ENCODE results near the gene CYLD.

Gene CYLD

DNA sequence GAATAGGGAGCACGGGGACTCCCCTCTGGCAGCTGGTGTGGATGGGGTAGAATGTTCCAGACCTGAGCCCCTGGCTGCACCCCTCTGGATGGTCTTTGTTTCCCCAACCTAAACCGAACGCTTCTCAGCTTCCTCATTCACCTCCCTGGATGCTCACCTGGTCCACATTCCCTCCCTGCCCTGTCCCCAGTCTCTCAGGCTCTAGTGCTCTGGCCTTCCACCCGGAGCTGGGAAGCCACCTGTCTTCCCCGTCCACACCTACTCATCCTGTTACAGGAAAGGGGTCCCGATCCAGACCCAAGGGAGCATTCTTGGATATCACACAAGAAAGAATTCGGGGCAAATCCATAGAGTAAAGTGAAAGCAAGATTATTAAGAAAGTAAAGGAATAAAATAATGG, 73.5 kb downstream of the CYLD start:
- H3K79me2 ChIP-seq (ENCODE audit: insufficient read depth, low read length): no peaks in the 10 kb centered on the region
- peaks cover 5% of the 10 kb centered on the region for H3K27me3 ChIP-seq (ENCODE audit: insufficient read depth, low read length, poor library complexity)
- ATAC-seq (ENCODE audit: insufficient read depth, low read depth) (no peak), DNase-seq (no peak)
- no peaks in the 10 kb centered on the region for H4K20me1 ChIP-seq (ENCODE audit: insufficient read depth, low read length)
- H3K36me3 ChIP-seq (ENCODE audit: insufficient read depth, low read length): no peaks in the 10 kb centered on the region
- no peak overlapping the region for H3K27ac ChIP-seq (ENCODE audit: low read length)
- H2AFZ ChIP-seq (ENCODE audit: low read depth, low read length): no peak overlapping the region
- H3K4me1 ChIP-seq (ENCODE audit: insufficient read depth, low read length): no peaks in the 10 kb centered on the region
- no peak overlapping the region for H3K9ac ChIP-seq (ENCODE audit: low read depth, low read length)
- H3K9me3 ChIP-seq (ENCODE audit: insufficient read depth, low read length, severe bottlenecking): no peaks in the 10 kb centered on the region
- TF ChIP-seq, protein P1, sequence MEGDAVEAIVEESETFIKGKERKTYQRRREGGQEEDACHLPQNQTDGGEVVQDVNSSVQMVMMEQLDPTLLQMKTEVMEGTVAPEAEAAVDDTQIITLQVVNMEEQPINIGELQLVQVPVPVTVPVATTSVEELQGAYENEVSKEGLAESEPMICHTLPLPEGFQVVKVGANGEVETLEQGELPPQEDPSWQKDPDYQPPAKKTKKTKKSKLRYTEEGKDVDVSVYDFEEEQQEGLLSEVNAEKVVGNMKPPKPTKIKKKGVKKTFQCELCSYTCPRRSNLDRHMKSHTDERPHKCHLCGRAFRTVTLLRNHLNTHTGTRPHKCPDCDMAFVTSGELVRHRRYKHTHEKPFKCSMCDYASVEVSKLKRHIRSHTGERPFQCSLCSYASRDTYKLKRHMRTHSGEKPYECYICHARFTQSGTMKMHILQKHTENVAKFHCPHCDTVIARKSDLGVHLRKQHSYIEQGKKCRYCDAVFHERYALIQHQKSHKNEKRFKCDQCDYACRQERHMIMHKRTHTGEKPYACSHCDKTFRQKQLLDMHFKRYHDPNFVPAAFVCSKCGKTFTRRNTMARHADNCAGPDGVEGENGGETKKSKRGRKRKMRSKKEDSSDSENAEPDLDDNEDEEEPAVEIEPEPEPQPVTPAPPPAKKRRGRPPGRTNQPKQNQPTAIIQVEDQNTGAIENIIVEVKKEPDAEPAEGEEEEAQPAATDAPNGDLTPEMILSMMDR (IDR thresholded peaks at IDR 0.05; ENCODE audit: borderline replicate concordance, extremely low read depth, low read length, poor library complexity, severe bottlenecking): no peak
- TF ChIP-seq EZH2 (IDR thresholded peaks at IDR 0.05; ENCODE audit: borderline replicate concordance, low read depth, low read length, severe bottlenecking): no peak
- H3K4me2 ChIP-seq (ENCODE audit: insufficient read depth, low read length): no peak overlapping the region
- no peak overlapping the region for H3K4me3 ChIP-seq (ENCODE audit: low read depth in 1 of 2, low read length in 2 of 2)

DNA sequence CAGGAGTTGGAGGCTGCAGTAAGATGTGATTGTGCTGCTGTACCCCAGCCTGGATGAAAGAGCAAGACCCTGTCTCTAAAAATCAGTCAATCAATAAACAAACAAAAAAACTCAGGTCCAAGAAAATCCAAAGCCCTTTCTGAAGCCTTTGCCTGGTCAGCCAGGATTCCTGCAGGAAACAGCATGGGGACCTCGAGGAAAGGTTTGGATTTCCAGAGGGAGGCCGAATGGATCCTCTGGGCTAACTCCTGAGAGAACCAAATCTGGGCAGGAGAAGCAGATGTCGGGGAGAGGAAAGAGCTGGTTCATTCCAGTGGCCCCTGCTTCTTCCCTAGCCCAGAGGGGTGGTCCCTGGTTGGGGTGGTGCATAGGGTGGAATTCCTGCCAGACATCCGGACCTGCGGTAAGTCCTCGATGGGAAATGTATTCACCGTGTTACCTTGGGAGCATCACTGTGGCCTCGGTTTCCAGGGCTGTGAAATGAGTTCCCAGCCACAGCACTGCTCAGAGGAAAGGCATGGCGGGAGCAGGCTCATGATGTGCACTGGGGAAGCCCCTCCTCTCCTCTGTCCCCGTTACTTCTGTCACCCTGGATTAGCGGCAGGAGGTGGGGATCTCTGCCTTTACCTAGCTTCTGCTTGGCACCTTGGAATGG, 75.1 kb downstream of the CYLD start:
- TF ChIP-seq, protein P1 (IDR thresholded peaks at IDR 0.05; ENCODE audit: borderline replicate concordance, extremely low read depth, low read length, poor library complexity, severe bottlenecking): no peak
- TF ChIP-seq EZH2 (IDR thresholded peaks at IDR 0.05; ENCODE audit: borderline replicate concordance, low read depth, low read length, severe bottlenecking): no peak
- DNase-seq: no peak
- Histone ChIP-seq H3K36me3 (ENCODE audit: insufficient read depth, low read length) (no peaks in the 10 kb centered on the region), H3K9ac (ENCODE audit: low read depth, low read length) (no peak overlapping the region), H3K79me2 (ENCODE audit: insufficient read depth, low read length) (no peaks in the 10 kb centered on the region), H3K27ac (ENCODE audit: low read length) (no peak overlapping the region), H3K4me2 (ENCODE audit: insufficient read depth, low read length) (no peak overlapping the region), H4K20me1 (ENCODE audit: insufficient read depth, low read length) (no peaks in the 10 kb centered on the region), H3K27me3 (ENCODE audit: insufficient read depth, low read length, poor library complexity) (peaks cover 5% of the 10 kb centered on the region), H3K4me3 (ENCODE audit: low read depth in 1 of 2, low read length in 2 of 2) (no peak overlapping the region), H3K9me3 (ENCODE audit: insufficient read depth, low read length, severe bottlenecking) (no peaks in the 10 kb centered on the region), H2AFZ (ENCODE audit: low read depth, low read length) (no peak overlapping the region), H3K4me1 (ENCODE audit: insufficient read depth, low read length) (no peaks in the 10 kb centered on the region)
- ATAC-seq (ENCODE audit: insufficient read depth, low read depth): no peak

DNA sequence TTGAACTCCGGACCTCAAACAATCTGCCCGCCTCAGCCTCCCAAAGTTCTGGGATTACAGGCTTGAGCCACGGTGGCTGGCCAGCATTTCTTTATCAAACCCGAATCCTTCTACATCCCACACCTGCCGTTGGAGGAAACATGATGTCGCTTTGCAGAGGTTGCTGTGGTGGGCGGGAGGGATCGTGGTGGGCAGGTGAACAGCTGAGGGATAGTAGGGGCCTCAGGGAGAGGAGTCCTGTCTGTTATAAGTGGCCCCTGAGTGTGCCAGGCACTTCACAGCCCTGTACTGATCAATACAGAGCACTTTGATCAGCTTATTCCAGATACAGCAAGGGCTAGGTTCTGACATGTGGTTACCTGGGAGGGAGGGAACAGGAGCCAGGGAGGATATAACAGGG, 76.5 kb downstream of the CYLD start:
- H4K20me1 ChIP-seq (ENCODE audit: insufficient read depth, low read length): no peaks in the 10 kb centered on the region
- H2AFZ ChIP-seq (ENCODE audit: low read depth, low read length): no peak overlapping the region
- H3K9me3 ChIP-seq (ENCODE audit: insufficient read depth, low read length, severe bottlenecking): no peaks in the 10 kb centered on the region
- H3K27ac ChIP-seq (ENCODE audit: low read length): no peak overlapping the region
- H3K9ac ChIP-seq (ENCODE audit: low read depth, low read length): no peak overlapping the region
- DNase-seq: no peak
- H3K79me2 ChIP-seq (ENCODE audit: insufficient read depth, low read length): no peaks in the 10 kb centered on the region
- TF ChIP-seq, protein P1 (IDR thresholded peaks at IDR 0.05; ENCODE audit: borderline replicate concordance, extremely low read depth, low read length, poor library complexity, severe bottlenecking): no peak
- no peak for TF ChIP-seq EZH2 (IDR thresholded peaks at IDR 0.05; ENCODE audit: borderline replicate concordance, low read depth, low read length, severe bottlenecking)
- H3K4me2 ChIP-seq (ENCODE audit: insufficient read depth, low read length): no peak overlapping the region
- no peaks in the 10 kb centered on the region for H3K4me1 ChIP-seq (ENCODE audit: insufficient read depth, low read length)
- H3K27me3 ChIP-seq (ENCODE audit: insufficient read depth, low read length, poor library complexity): peaks cover 5% of the 10 kb centered on the region
- H3K36me3 ChIP-seq (ENCODE audit: insufficient read depth, low read length): no peaks in the 10 kb centered on the region
- H3K4me3 ChIP-seq (ENCODE audit: low read depth in 1 of 2, low read length in 2 of 2): no peak overlapping the region
- no peak for ATAC-seq (ENCODE audit: insufficient read depth, low read depth)
